Measurements from ENCODE around the gene SHB.

Gene SHB

GRCh38 chr9:37939575-37940095, 129.4 kb downstream of the SHB start:
- DNase-seq (ENCODE audit: low spot score), result no peak
- TF ChIP-seq, protein P1, sequence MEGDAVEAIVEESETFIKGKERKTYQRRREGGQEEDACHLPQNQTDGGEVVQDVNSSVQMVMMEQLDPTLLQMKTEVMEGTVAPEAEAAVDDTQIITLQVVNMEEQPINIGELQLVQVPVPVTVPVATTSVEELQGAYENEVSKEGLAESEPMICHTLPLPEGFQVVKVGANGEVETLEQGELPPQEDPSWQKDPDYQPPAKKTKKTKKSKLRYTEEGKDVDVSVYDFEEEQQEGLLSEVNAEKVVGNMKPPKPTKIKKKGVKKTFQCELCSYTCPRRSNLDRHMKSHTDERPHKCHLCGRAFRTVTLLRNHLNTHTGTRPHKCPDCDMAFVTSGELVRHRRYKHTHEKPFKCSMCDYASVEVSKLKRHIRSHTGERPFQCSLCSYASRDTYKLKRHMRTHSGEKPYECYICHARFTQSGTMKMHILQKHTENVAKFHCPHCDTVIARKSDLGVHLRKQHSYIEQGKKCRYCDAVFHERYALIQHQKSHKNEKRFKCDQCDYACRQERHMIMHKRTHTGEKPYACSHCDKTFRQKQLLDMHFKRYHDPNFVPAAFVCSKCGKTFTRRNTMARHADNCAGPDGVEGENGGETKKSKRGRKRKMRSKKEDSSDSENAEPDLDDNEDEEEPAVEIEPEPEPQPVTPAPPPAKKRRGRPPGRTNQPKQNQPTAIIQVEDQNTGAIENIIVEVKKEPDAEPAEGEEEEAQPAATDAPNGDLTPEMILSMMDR (IDR thresholded peaks at IDR 0.05), result no peak
- Histone ChIP-seq H3K27ac (no peak overlapping the region), H3K4me3 (no peak overlapping the region)

DNA sequence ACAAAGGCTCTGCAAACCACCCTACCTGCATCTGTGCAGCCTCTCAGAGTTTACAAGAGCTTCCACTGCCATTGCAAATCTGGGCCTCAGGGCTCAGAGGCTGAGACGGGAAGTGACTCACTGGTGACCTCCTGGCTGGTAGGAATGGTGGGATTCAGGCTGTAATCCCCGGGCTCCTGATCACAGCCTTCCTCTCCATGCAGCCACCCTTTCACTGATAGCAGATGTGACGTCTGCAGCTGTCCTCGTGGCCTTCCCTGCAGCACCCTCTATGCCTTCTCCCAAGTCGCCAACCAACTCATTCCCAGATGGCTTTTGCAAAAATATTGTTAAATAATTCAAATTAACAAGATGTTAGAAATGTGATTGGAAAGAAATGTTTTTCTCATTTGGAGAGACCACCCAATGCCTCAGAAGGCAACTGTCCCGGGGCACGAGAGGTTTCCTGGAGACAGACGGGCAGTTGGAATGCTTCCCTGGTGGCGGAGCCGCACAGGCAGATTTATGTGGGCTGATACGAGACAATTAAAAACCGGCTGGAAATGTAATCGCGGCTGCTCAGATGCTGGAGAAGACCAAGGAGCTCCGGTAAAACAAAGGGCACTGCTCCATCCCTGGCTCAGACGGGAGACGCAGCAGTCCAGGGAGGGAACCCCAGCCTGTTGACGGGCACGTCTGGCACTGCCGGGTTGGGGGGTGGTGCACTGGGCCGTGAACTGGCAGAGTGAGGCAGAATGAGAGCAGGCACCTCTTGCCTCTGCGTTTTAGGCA, 130.7 kb downstream of the SHB start:
- TF ChIP-seq, protein P1 (IDR thresholded peaks at IDR 0.05), result no peak
- no peak overlapping the region for H3K4me3 ChIP-seq
- no peak for DNase-seq (ENCODE audit: low spot score)
- H3K27ac ChIP-seq, result peak overlapping the region in 1 of 2 donors; percentile 32

GRCh38 chr9:37937366-37937765, 131.7 kb downstream of the SHB start:
- Histone ChIP-seq H3K4me3 (no peak overlapping the region), H3K27ac (no peak overlapping the region)
- TF ChIP-seq, protein P1 (IDR thresholded peaks at IDR 0.05), result no peak
- DNase-seq (ENCODE audit: low spot score), result no peak

DNA sequence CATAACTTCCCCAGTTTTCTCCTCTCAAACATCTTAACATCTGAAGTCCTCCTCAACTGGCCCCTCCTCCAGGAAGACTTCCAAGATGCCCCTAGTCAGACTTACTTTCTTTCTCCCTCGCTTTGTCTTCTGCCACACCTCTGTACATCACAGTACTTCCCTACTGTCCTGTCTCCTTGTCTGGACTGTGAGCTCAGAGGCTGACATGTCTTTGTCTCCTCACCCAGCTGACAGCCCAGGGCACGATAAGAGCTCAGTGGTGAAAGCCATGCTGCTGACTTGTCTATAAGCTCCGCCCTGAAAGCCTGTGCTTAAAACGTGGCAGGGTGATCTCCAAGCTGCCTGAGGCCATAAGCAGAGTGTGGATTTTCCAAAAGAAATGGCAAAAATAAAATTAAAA, 132.1 kb downstream of the SHB start:
- Histone ChIP-seq H3K27ac (no peak overlapping the region), H3K4me3 (no peak overlapping the region)
- TF ChIP-seq, protein P1 (IDR thresholded peaks at IDR 0.05), result no peak
- no peak for DNase-seq (ENCODE audit: low spot score)

DNA sequence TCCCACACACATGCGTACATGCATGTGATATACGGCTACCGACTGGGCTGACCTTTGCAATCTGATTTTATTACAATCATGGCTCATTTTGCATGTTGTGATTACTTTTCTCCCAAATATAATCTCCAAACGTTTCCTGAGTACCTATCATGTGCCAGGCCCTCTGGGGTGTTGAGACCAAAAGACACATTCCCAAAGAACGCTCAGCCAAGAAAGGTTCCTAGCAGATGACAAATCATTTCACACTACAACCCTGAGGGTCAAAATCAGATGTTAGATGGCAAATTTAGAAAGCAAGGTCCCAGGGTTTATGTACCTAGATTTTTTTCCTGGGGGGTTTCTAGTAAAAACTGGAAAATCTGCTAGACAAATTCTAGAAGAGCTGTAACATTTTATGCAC, 132.7 kb downstream of the SHB start:
- no peak for DNase-seq (ENCODE audit: low spot score)
- Histone ChIP-seq H3K4me3 (no peak overlapping the region), H3K27ac (no peak overlapping the region)
- TF ChIP-seq, protein P1 (IDR thresholded peaks at IDR 0.05), result no peak

- Histone ChIP-seq H3K4me3 (no peak overlapping the region), H3K27ac (no peak overlapping the region)
- TF ChIP-seq, protein P1 (IDR thresholded peaks at IDR 0.05), result no peak
- no peak for DNase-seq (ENCODE audit: low spot score)
Measured at GRCh38 chr9:37935096-37935495, 133.9 kb downstream of the SHB start.

GRCh38 chr9:37931592-37931991, 137.4 kb downstream of the SHB start:
- no peak for DNase-seq (ENCODE audit: low spot score)
- TF ChIP-seq, protein P1 (IDR thresholded peaks at IDR 0.05), result no peak
- Histone ChIP-seq H3K27ac (no peak overlapping the region), H3K4me3 (no peak overlapping the region)
